GM18517 (cell line): Measurements from ENCODE around the gene SATB2.

ENCODE experiments used
- ATAC-seq: cut with Tn5 transposase; IDR thresholded peaks from one replicate; pipeline ENCODE4 v1.9.1; 2021; ENCODE audit warnings: mild to moderate bottlenecking, moderate library complexity; ENCODE audit not compliant: unreplicated experiment

Gene SATB2

GRCh38 chr2:199273042-199273511 lies 184.7 kb downstream of the SATB2 start:
- no peak for ATAC-seq

- ATAC-seq, result no peak
These were observed 195.8 kb downstream of the SATB2 start for GRCh38 chr2:199261936-199262335.

- no peak for ATAC-seq
These were observed 196.5 kb downstream of the SATB2 start for GRCh38 chr2:199261239-199261638.

GRCh38 chr2:199259671-199260070 lies 198.1 kb downstream of the SATB2 start:
- no peak for ATAC-seq

DNA sequence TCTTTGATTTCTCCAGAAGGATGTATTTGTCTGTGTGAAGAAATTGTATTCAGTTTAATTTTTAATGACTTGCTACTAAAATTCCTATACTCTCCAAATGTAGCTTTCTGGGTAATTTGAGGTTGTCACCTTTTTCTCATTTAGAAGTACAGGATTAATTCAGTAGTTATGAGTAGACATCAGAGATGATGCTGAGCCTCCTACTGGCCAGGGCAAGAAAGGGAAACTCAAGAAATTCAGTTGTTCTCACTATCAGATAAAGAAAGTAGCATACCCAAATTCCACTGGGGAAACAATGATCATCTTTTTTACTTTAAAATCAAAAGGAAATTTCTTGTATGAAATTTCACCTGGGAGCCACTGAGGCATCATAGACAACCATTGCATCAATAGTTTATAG lies 199.4 kb downstream of the SATB2 start:
- no peak for ATAC-seq

- ATAC-seq, result no peak
These were observed 200.2 kb downstream of the SATB2 start for GRCh38 chr2:199257261-199258224.

GRCh38 chr2:199230091-199230490 lies 227.6 kb downstream of the SATB2 start:
- no peak for ATAC-seq

- ATAC-seq, result peak; percentile 95
These were observed 228.6 kb downstream of the SATB2 start for GRCh38 chr2:199228887-199229819.

- no peak for ATAC-seq
These were observed 233.9 kb downstream of the SATB2 start for GRCh38 chr2:199223791-199224190.

- no peak for ATAC-seq
These were observed 236.8 kb downstream of the SATB2 start for GRCh38 chr2:199220920-199221319.

DNA sequence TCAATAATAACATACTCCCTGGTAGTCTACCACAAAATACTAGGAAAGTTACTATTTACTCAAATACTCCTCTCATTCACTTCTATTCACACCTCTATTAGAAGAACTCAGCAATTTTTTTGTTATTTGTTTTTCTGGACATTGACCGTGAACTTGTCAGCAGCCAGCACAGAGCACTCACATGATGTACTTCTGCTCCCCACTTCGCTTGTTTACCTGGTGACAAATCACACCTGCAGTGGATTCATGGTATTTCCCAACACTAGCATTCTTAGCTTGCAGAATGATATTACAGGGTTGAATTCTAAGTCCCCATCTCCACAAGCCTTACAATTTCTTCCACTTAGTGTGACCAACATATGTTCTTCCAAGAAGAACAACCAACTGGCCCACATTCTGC lies 238.2 kb downstream of the SATB2 start:
- no peak for ATAC-seq
